HepG2 (cell line): Measurements from ENCODE around the gene ATP6V1C2. TPM values are rescaled to one million over a fixed set of nuclear protein-coding genes. Genes with fewer than 3 reads are reported as not detected.

ENCODE experiments used
- ATAC-seq: fragments of 200-7000 bp; cut with Tn5 transposase; 3 replicates; pipeline ENCODE4 v1.9.1; 2020; ENCODE audit warnings: mild to moderate bottlenecking, moderate library complexity
- BruUV-seq: library from RNA; stranded (reverse); fragments of 400-500 nt; replicated peaks from 2 replicates; lab custom pipeline; 2021; lab: Mats Ljungman, UMichigan
- CTCF ChIA-PET: fragments of 300-600 bp; formaldehyde crosslinking; extraction: SDS; loops from one replicate; lab custom pipeline; 2021; ENCODE audit warnings: low total read pairs, inconsistent platforms, low intra/inter-chr PET ratio; lab: Yijun Ruan, JAX
- POLR2A ChIA-PET: fragments of 350-600 bp; sonication (Branson Sonifier 250); formaldehyde crosslinking; loops from one replicate; lab custom pipeline; 2020; ENCODE audit warnings: antibody characterized with exemption, inconsistent platforms; lab: Yijun Ruan, JAX
- DNase-seq: peaks from one replicate; pipeline ENCODE4 v3.0.0-alpha.2; 2015; ENCODE audit warnings: low spot score
- FAIRE-seq: peaks from 3 replicates; lab custom pipeline; 2011; peaks lifted over from hg19 to GRCh38; lab: Jason Lieb, UNC
- H2AFZ ChIP-seq: one replicate; pipeline ENCODE4 v1.6.1; 2011; ENCODE audit warnings: low read length, inconsistent platforms
- H3K27ac ChIP-seq: fragments of 300-600 bp; 3 replicates; pipeline ENCODE4 v1.8.0; 2011; ENCODE audit warnings: mixed run types, mild to moderate bottlenecking, mixed read lengths, low read length, inconsistent platforms; ENCODE audit not compliant: insufficient read depth; ENCODE audit errors: extremely low read length
- H3K27me3 ChIP-seq, 2 experiments: fragments of 200-600 bp in 1 of 2; 2 replicates in 1 of 2; 3 replicates in 1 of 2; pipeline versions ENCODE4 v1.6.0 to v1.8.0; 2011; ENCODE audit warnings: low read length in 2 of 2, mild to moderate bottlenecking in 2 of 2, moderate library complexity in 2 of 2, inconsistent platforms in 1 of 2; ENCODE audit not compliant: insufficient read depth in 2 of 2, control insufficient read depth in 1 of 2
- H3K36me3 ChIP-seq, 2 experiments: fragments of 200-600 bp in 1 of 2; replicated peaks in 1 of 2; 2 replicates in 1 of 2; 3 replicates in 1 of 2; pipeline versions ENCODE4 v1.5.1 to v1.8.0; 2011; ENCODE audit warnings: low read length in 2 of 2, inconsistent platforms in 1 of 2; ENCODE audit not compliant: insufficient read depth in 2 of 2, control insufficient read depth in 1 of 2
- H3K4me1 ChIP-seq: 2 replicates; pipeline ENCODE4 v1.5.1; 2012; ENCODE audit warnings: low read length, inconsistent platforms; ENCODE audit not compliant: insufficient read depth
- H3K4me2 ChIP-seq: 2 replicates; pipeline ENCODE4 v1.6.0; 2011; ENCODE audit warnings: low read depth, low read length, inconsistent platforms
- H3K4me3 ChIP-seq, 3 experiments: fragments of 200-600 bp in 1 of 3; sonication (generic), shearing (Covaris generic) in 1 of 3; replicated peaks in 1 of 3; 2 replicates each; pipeline ENCODE4 v1.5.1; 2011 to 2016; ENCODE audit warnings: low read length in 3 of 3, inconsistent platforms in 2 of 3, low read depth in 2 of 3, mild to moderate bottlenecking in 2 of 3, control low read depth in 1 of 3, mixed read lengths in 1 of 3; ENCODE audit not compliant: insufficient read depth in 1 of 3
- H3K79me2 ChIP-seq: one replicate; pipeline ENCODE4 v1.6.1; 2011; ENCODE audit warnings: low read length, inconsistent platforms; ENCODE audit not compliant: insufficient read depth
- H3K9ac ChIP-seq: 2 replicates; pipeline ENCODE4 v1.6.0; 2011; ENCODE audit warnings: mild to moderate bottlenecking, low read depth, low read length, inconsistent platforms; ENCODE audit not compliant: insufficient read depth
- H3K9me3 ChIP-seq: 2 replicates; pipeline ENCODE4 v1.5.1; 2012; ENCODE audit warnings: mild to moderate bottlenecking, low read length
- H4K20me1 ChIP-seq: 2 replicates; pipeline ENCODE4 v1.6.0; 2011; ENCODE audit warnings: inconsistent platforms, mild to moderate bottlenecking, low read length, moderate library complexity; ENCODE audit not compliant: insufficient read depth
- AGO1 ChIP-seq: fragments of 200-400 bp; formaldehyde crosslinking; IDR thresholded peaks from 2 replicates; pipeline ENCODE4 v1.6.1; 2017; ENCODE audit warnings: mild to moderate bottlenecking, low read depth, low read length, moderate library complexity; ENCODE audit not compliant: poor library complexity, severe bottlenecking
- BRF2 ChIP-seq: sonication (generic); formaldehyde crosslinking; IDR thresholded peaks from 2 replicates; pipeline ENCODE4 v1.8.1; 2022; ENCODE audit warnings: mild to moderate bottlenecking, missing genetic modification reagents
- DRAP1 ChIP-seq: IDR thresholded peaks from 2 replicates; pipeline ENCODE4 v1.6.1; 2016; ENCODE audit warnings: missing genetic modification reagents, missing compliant biosample characterization
- ESRRA ChIP-seq: sonication (generic); formaldehyde crosslinking; IDR thresholded peaks from 2 replicates; pipeline ENCODE4 v1.5.1; 2020; ENCODE audit warnings: mild to moderate bottlenecking, low read depth, missing genetic modification reagents
- GATA4 ChIP-seq: sonication (generic); IDR thresholded peaks from 2 replicates; pipeline ENCODE4 v1.6.1; 2016; ENCODE audit warnings: antibody characterized with exemption, low read depth, borderline replicate concordance
- NCOR1 ChIP-seq: fragments of 200-600 bp; sonication (generic); IDR thresholded peaks from 2 replicates; pipeline ENCODE4 v1.7.0; 2017; ENCODE audit warnings: antibody characterized with exemption, low read length, borderline replicate concordance
- NFKBIZ ChIP-seq: IDR thresholded peaks from 2 replicates; pipeline ENCODE4 v1.6.1; 2018; ENCODE audit warnings: missing genetic modification reagents, missing compliant biosample characterization
- PHF21A ChIP-seq: sonication (generic); formaldehyde crosslinking; IDR thresholded peaks from 2 replicates; pipeline ENCODE4 v1.5.0; 2020; ENCODE audit warnings: mild to moderate bottlenecking, missing genetic modification reagents
- PITX1 ChIP-seq: sonication (generic); formaldehyde crosslinking; IDR thresholded peaks from 2 replicates; pipeline ENCODE4 v1.5.1; 2020; ENCODE audit warnings: mild to moderate bottlenecking, missing genetic modification reagents
- SALL1 ChIP-seq: sonication (generic); formaldehyde crosslinking; IDR thresholded peaks from 2 replicates; pipeline ENCODE4 v1.8.0; 2022; ENCODE audit warnings: mild to moderate bottlenecking, missing genetic modification reagents
- ZBTB3 ChIP-seq: sonication (generic); formaldehyde crosslinking; IDR thresholded peaks from 2 replicates; pipeline ENCODE4 v1.4.0; 2020; ENCODE audit warnings: low read depth, mild to moderate bottlenecking, moderate library complexity, missing genetic modification reagents, borderline replicate concordance
- ZEB1 ChIP-seq: IDR thresholded peaks from 2 replicates; pipeline ENCODE4 v1.6.1; 2012; ENCODE audit warnings: mild to moderate bottlenecking, low read depth, inconsistent platforms; ENCODE audit not compliant: insufficient replicate concordance
- ZNF256 ChIP-seq: sonication (generic); formaldehyde crosslinking; conservative IDR thresholded peaks from 2 replicates; pipeline ENCODE4 v1.4.0; 2020; ENCODE audit warnings: missing genetic modification reagents
- ZNF337 ChIP-seq: sonication (generic); formaldehyde crosslinking; IDR thresholded peaks from 2 replicates; pipeline ENCODE4 v1.5.1; 2020; ENCODE audit warnings: missing genetic modification reagents, low read depth, mild to moderate bottlenecking, borderline replicate concordance
- ZNF446 ChIP-seq: sonication (generic); formaldehyde crosslinking; IDR thresholded peaks from 2 replicates; pipeline ENCODE4 v1.5.0; 2020; ENCODE audit warnings: mild to moderate bottlenecking, missing genetic modification reagents
- ZNF569 ChIP-seq: sonication (generic); formaldehyde crosslinking; IDR thresholded peaks from 2 replicates; pipeline ENCODE4 v1.5.0; 2020; ENCODE audit warnings: mild to moderate bottlenecking, missing genetic modification reagents, moderate library complexity, borderline replicate concordance
- ZNF589 ChIP-seq: sonication (generic); formaldehyde crosslinking; conservative IDR thresholded peaks from 2 replicates; pipeline ENCODE4 v1.8.0; 2022; ENCODE audit warnings: mild to moderate bottlenecking, moderate library complexity, missing genetic modification reagents
- ZNF674 ChIP-seq: sonication (generic); formaldehyde crosslinking; IDR thresholded peaks from 2 replicates; pipeline ENCODE4 v1.5.0; 2020; ENCODE audit warnings: low read depth, mild to moderate bottlenecking, missing genetic modification reagents
- ZSCAN30 ChIP-seq: sonication (generic); formaldehyde crosslinking; IDR thresholded peaks from 2 replicates; pipeline ENCODE4 v1.5.0; 2020; ENCODE audit warnings: mild to moderate bottlenecking, missing genetic modification reagents
- WGBS: methylation state at CpG from one replicate; pipeline ENCODE4 v1.1.6; 2017; ENCODE audit warnings: low lambda C conversion rate; 5-methylcytosine and 5-hydroxymethylcytosine counted together
- in situ Hi-C: cut with HindIII; loops from 2 replicates; pipeline ENCODE4 v1.10.0; 2017; ENCODE audit warnings: low pct_unique_long_range_greater_than_20kb; ENCODE audit not compliant: extremely low pct_ligation_motif_present
- intact Hi-C: fragments of 100-400 bp; cut with micrococcal nuclease; formaldehyde crosslinking; loops from one replicate; pipeline ENCODE4 v1.10.0; 2022; ENCODE audit not compliant: unreplicated experiment
- polyA plus RNA-seq, 8 experiments: library from polyadenylated mRNA; depleted of rRNA in 3 of 8; stranded (reverse) in 7 of 8; unstranded in 1 of 8; fragments of >200 nt; fragmentation: Illumina TruSeq in 4 of 8; extraction: Trizol in 4 of 8; gene quantifications; 2 replicates each; pipeline versions ENCODE4 v1.2.1 to v1.2.3, GENCODE V29; 2011 to 2016; ENCODE audit warnings: low read depth in 4 of 8, missing spikeins in 1 of 8, mixed read lengths in 1 of 8; ENCODE audit not compliant: insufficient read depth in 1 of 8
- total RNA-seq, 5 experiments: library from RNA; depleted of rRNA; stranded (reverse); fragments of >200 nt; fragmentation: Illumina TruSeq; extraction: Trizol; gene quantifications; 2 replicates each; pipeline ENCODE4 v1.2.3, GENCODE V29; 2016; ENCODE audit warnings: low read depth in 1 of 5

ATP6V1C2 gene
- total and polyA plus RNA-seq, 2 of the 13 experiments (the other 11 are each of a cell fraction or from before 2014, with no cell fraction given) = 0.04 to 0.29 TPM

GRCh38 chr2:10764096-10764785 lies 42.8 kb downstream of the ATP6V1C2 start:
- Histone ChIP-seq H3K4me1 (peaks cover 30% of the 10 kb centered on the region), H4K20me1 (no peaks in the 10 kb centered on the region), H3K4me2 (no peak overlapping the region), H3K4me3 (no peak overlapping the region), H3K27ac (no peak overlapping the region), H3K27me3 (peaks cover 9 to 72% of the 10 kb centered on the region in 2 experiments; a peak in 4 of 5 replicates), H3K9ac (no peak overlapping the region), H2AFZ (no peak overlapping the region), H3K79me2 (no peaks in the 10 kb centered on the region), H3K36me3 (no peaks in the 10 kb centered on the region)
- POLR2A ChIA-PET = no interaction called here
- WGBS = 48% methylated on average over 18 of the region's 18 CpGs
- FAIRE-seq = no peak
- no TSS peak for BruUV-seq
- no peak for DNase-seq
- intact Hi-C loops = no loop called here
- TF ChIP-seq GATA4 (no peak), ZNF446 (CRISPR knock-in tag) (no peak), ZSCAN30 (CRISPR knock-in tag) (no peak), ZBTB3 (CRISPR knock-in tag) (no peak), ESRRA (CRISPR knock-in tag) (no peak), BRF2 (CRISPR knock-in tag) (no peak), ZNF337 (CRISPR knock-in tag) (no peak), NCOR1 (no peak), ZNF589 (CRISPR knock-in tag) (no peak), DRAP1 (CRISPR knock-in tag) (no peak), PHF21A (CRISPR knock-in tag) (no peak), ZNF569 (no peak), ZNF256 (CRISPR knock-in tag) (no peak), AGO1 (no peak), PITX1 (CRISPR knock-in tag) (no peak), NFKBIZ (CRISPR knock-in tag) (no peak), SALL1 (CRISPR knock-in tag) (no peak), ZNF674 (CRISPR knock-in tag) (no peak), ZEB1 (no peak)
- TF ChIP-seq, all 625 proteins: peak for 0
- CTCF ChIA-PET = no interaction called here
- ATAC-seq = no peak
- H3K9me3 ChIP-seq = no peaks in the 10 kb centered on the region
- in situ Hi-C loops = no loop called here
